Left lung (tissue), 10 donors: Measurements from ENCODE around the gene DOCK4. TPM values are rescaled to one million over a fixed set of nuclear protein-coding genes. Genes with fewer than 3 reads are reported as not detected.

ENCODE experiments used
- ATAC-seq: fragments of 200-7000 bp; cut with Tn5 transposase; one replicate; pipeline ENCODE4 v1.9.1; 2020; ENCODE audit warnings: moderate library complexity
- DNase-seq, 4 donors: peaks; one replicate each; pipeline ENCODE4 v3.0.0-alpha.2; 2013 to 2020
- H3K27ac ChIP-seq, 2 donors: fragments of 200-600 bp; sonication (generic) in 1 of 2; one replicate each; pipeline versions ENCODE4 v1.5.0 to v1.8.0; 2020 to 2021
- H3K27me3 ChIP-seq, 2 donors: fragments of 200-600 bp; sonication (generic) in 1 of 2; one replicate each; pipeline versions ENCODE4 v1.5.0 to v1.8.0; 2020 to 2021
- H3K36me3 ChIP-seq, 2 donors: fragments of 200-600 bp; sonication (generic) in 1 of 2; one replicate each; pipeline versions ENCODE4 v1.5.0 to v1.8.0; 2020 to 2021
- H3K4me1 ChIP-seq, 2 donors: fragments of 200-600 bp; one replicate each; pipeline ENCODE4 v1.8.0; 2021
- H3K4me3 ChIP-seq, 2 donors: fragments of 200-600 bp; sonication (generic) in 1 of 2; one replicate each; pipeline versions ENCODE4 v1.5.0 to v1.8.0; 2020 to 2021; ENCODE audit warnings: mild to moderate bottlenecking in 1 of 2
- H3K9me3 ChIP-seq, 2 donors: fragments of 200-600 bp; sonication (generic) in 1 of 2; one replicate each; pipeline versions ENCODE4 v1.5.0 to v1.8.0; 2020 to 2021
- intact Hi-C, 2 donors: fragments of 100-400 bp; cut with DNase I; formaldehyde crosslinking; loops; one replicate each; pipeline versions ENCODE4 v1.11.2 to v1.14.2; 2022
- polyA plus RNA-seq, 6 donors: library from polyadenylated mRNA; unstranded; fragments of 120-200 nt; gene quantifications; one replicate each; pipeline ENCODE4 v1.2.1, GENCODE V29; 2013; ENCODE audit not compliant: insufficient read length in 6 of 6
- total RNA-seq, 2 donors: library from RNA; stranded (reverse); fragmentation: NEBNext Ultra II Directional; extraction: Animal tissue kit (Norgen Biotek cat#: 25700); gene quantifications; one replicate each; pipeline ENCODE4 v1.2.1, GENCODE V29; 2021
- TF ChIP-seq, protein P1 (sequence below), 2 donors: fragments of 200-600 bp; sonication (generic) in 1 of 2; IDR thresholded peaks; one replicate each; pipeline versions ENCODE4 v1.5.0 to v1.8.0; 2021; ENCODE audit warnings: antibody characterized with exemption in 2 of 2
- donor health status: DM: no; HTN: yes; CAD: no.
- donor health status: DM: no; HTN: no; CAD: no.

Gene DOCK4
- total and polyA plus RNA-seq, 8 donors, result 38.9 to 64.3 (median 52.5) TPM

- intact Hi-C loops, result no loop called here
- peaks cover 0 to 3% of the 10 kb centered on the region in 2 donors for H3K4me1 ChIP-seq
- ATAC-seq, result no peak
- H3K9me3 ChIP-seq, result no peaks in the 10 kb centered on the region
- no peaks in the 10 kb centered on the region for H3K27me3 ChIP-seq
- DNase-seq, result no peak
- no peak overlapping the region for H3K4me3 ChIP-seq
- H3K27ac ChIP-seq, result peak overlapping the region in 1 of 2 donors; percentile 20
- TF ChIP-seq, protein P1, sequence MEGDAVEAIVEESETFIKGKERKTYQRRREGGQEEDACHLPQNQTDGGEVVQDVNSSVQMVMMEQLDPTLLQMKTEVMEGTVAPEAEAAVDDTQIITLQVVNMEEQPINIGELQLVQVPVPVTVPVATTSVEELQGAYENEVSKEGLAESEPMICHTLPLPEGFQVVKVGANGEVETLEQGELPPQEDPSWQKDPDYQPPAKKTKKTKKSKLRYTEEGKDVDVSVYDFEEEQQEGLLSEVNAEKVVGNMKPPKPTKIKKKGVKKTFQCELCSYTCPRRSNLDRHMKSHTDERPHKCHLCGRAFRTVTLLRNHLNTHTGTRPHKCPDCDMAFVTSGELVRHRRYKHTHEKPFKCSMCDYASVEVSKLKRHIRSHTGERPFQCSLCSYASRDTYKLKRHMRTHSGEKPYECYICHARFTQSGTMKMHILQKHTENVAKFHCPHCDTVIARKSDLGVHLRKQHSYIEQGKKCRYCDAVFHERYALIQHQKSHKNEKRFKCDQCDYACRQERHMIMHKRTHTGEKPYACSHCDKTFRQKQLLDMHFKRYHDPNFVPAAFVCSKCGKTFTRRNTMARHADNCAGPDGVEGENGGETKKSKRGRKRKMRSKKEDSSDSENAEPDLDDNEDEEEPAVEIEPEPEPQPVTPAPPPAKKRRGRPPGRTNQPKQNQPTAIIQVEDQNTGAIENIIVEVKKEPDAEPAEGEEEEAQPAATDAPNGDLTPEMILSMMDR (IDR thresholded peaks at IDR 0.05), result no peak
- no peaks in the 10 kb centered on the region for H3K36me3 ChIP-seq
Measured at GRCh38 chr7:112172870-112173567, 33.2 kb downstream of the DOCK4 start.

GRCh38 chr7:112171673-112172072 lies 34.5 kb downstream of the DOCK4 start:
- no peaks in the 10 kb centered on the region for H3K27me3 ChIP-seq
- no peaks in the 10 kb centered on the region for H3K9me3 ChIP-seq
- peaks cover 0 to 3% of the 10 kb centered on the region in 2 donors for H3K4me1 ChIP-seq
- H3K36me3 ChIP-seq, result no peaks in the 10 kb centered on the region
- TF ChIP-seq, protein P1 (IDR thresholded peaks at IDR 0.05), result no peak
- ATAC-seq (no peak), DNase-seq (no peak)
- H3K4me3 ChIP-seq, result no peak overlapping the region
- H3K27ac ChIP-seq, result no peak overlapping the region
- intact Hi-C loops, result no loop called here

DNA sequence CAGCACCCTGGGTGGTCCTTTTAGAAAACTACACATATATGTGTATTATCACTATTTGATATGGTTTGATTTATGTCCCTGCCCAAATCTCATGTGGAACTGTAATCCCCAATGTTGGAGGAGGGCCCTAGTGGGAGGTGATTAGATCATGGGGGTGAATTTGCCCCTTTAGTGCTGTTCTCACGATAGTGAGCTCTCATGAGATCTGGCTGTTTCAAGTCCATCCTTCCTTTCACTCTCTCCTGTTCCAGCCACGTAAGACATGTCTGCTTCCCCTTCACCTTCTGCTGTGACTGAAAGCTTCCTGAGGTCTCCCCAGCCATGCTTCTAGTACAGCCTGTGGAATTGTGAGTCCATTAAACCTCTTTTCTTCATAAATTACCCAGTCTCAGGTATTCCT lies 37.3 kb downstream of the DOCK4 start:
- TF ChIP-seq, protein P1 (IDR thresholded peaks at IDR 0.05), result no peak
- H3K36me3 ChIP-seq, result no peaks in the 10 kb centered on the region
- peaks cover 0 to 6% of the 10 kb centered on the region in 2 donors for H3K4me1 ChIP-seq
- ATAC-seq (no peak), DNase-seq (no peak)
- no peak overlapping the region for H3K4me3 ChIP-seq
- intact Hi-C loops, result no loop called here
- H3K27ac ChIP-seq, result no peak overlapping the region
- no peaks in the 10 kb centered on the region for H3K9me3 ChIP-seq
- H3K27me3 ChIP-seq, result no peaks in the 10 kb centered on the region

DNA sequence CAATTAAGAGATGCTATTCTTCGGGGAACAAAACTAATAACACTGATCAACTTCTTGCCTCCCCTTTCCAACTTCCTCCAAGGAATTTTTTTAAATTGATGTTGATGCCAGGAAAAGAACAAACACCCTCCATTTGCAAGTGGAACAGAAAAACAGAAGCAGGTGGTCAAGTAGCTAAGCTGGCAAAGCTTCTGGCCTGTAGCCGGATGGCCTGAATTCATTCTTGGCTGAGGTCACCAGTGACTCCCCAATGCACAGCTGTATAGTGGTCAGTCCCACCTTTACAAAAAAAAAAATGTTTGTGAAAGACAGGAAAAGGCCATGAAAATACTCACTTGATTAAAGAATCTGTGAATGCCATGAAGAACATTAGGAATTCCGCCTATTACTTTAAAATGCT lies 39.1 kb downstream of the DOCK4 start:
- TF ChIP-seq, protein P1 (IDR thresholded peaks at IDR 0.05), result no peak
- ATAC-seq, result no peak
- DNase-seq, result no peak
- no peak overlapping the region for H3K4me3 ChIP-seq
- no peaks in the 10 kb centered on the region for H3K9me3 ChIP-seq
- no peak overlapping the region for H3K27ac ChIP-seq
- H3K36me3 ChIP-seq, result no peaks in the 10 kb centered on the region
- no peaks in the 10 kb centered on the region for H3K27me3 ChIP-seq
- H3K4me1 ChIP-seq, result peaks cover 5 to 24% of the 10 kb centered on the region in 2 donors
- intact Hi-C loops, result no loop called here

DNA sequence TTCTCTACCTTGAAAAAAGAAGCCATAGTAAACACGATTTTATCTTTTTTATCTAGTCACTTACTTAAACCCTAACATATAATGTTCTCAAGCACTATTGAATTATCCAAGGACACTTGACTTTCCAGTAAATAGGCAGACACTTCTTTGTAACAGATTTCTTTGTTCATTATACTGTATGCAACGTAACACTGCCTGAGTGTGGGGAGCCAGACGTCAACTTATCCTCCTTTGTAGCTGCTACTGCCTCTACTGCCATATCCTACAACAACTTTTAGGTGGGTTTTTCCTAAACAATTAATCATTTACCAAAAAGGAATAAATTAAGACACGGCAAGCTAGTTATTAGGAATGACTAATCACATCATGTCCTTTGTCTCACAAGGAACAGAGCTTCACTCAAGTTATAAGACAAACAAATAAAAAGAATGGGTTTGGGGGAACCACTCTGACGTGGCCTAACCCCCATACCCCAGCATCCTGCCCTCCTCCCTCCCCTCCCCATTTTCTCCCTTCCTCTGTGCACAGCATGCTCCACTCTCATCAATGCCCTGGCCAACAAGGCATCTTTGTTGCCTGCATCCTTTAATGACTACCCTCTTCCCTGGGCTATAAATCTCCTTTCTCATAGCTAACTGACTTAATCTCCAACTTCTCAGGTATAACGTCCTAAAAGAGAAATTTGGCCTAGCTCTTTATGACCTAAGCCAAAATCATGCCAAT lies 43.3 kb downstream of the DOCK4 start:
- Histone ChIP-seq H3K4me3 (no peak overlapping the region), H3K9me3 (no peaks in the 10 kb centered on the region), H3K36me3 (no peaks in the 10 kb centered on the region), H3K27me3 (no peaks in the 10 kb centered on the region), H3K4me1 (peaks cover 27 to 55% of the 10 kb centered on the region in 2 donors), H3K27ac (peak overlapping the region in 1 of 2 donors; percentile 46)
- no peak for DNase-seq
- intact Hi-C loops, result no loop called here
- TF ChIP-seq, protein P1 (IDR thresholded peaks at IDR 0.05), result no peak
- ATAC-seq, result no peak
